ENCODE results near the gene DEFB128. TPM values are rescaled to one million over a fixed set of nuclear protein-coding genes. Genes with fewer than 3 reads are reported as not detected.
A peak's percentile ranks its signal among the peaks of the same experiment; 100 is the strongest.

DEFB128 gene
- total and polyA plus RNA-seq, 2 experiments from 2014 or later = not detected

GRCh38 chr20:214383-214782, 24.9 kb upstream of the DEFB128 start (continued):
- TF ChIP-seq, protein P1, sequence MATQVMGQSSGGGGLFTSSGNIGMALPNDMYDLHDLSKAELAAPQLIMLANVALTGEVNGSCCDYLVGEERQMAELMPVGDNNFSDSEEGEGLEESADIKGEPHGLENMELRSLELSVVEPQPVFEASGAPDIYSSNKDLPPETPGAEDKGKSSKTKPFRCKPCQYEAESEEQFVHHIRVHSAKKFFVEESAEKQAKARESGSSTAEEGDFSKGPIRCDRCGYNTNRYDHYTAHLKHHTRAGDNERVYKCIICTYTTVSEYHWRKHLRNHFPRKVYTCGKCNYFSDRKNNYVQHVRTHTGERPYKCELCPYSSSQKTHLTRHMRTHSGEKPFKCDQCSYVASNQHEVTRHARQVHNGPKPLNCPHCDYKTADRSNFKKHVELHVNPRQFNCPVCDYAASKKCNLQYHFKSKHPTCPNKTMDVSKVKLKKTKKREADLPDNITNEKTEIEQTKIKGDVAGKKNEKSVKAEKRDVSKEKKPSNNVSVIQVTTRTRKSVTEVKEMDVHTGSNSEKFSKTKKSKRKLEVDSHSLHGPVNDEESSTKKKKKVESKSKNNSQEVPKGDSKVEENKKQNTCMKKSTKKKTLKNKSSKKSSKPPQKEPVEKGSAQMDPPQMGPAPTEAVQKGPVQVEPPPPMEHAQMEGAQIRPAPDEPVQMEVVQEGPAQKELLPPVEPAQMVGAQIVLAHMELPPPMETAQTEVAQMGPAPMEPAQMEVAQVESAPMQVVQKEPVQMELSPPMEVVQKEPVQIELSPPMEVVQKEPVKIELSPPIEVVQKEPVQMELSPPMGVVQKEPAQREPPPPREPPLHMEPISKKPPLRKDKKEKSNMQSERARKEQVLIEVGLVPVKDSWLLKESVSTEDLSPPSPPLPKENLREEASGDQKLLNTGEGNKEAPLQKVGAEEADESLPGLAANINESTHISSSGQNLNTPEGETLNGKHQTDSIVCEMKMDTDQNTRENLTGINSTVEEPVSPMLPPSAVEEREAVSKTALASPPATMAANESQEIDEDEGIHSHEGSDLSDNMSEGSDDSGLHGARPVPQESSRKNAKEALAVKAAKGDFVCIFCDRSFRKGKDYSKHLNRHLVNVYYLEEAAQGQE (IDR thresholded peaks at IDR 0.05; ENCODE audit: unreplicated experiment) = no peak
- TF ChIP-seq, protein P2, sequence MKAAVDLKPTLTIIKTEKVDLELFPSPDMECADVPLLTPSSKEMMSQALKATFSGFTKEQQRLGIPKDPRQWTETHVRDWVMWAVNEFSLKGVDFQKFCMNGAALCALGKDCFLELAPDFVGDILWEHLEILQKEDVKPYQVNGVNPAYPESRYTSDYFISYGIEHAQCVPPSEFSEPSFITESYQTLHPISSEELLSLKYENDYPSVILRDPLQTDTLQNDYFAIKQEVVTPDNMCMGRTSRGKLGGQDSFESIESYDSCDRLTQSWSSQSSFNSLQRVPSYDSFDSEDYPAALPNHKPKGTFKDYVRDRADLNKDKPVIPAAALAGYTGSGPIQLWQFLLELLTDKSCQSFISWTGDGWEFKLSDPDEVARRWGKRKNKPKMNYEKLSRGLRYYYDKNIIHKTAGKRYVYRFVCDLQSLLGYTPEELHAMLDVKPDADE (IDR thresholded peaks at IDR 0.05) = no peak
- TF ChIP-seq EZH2phosphoT487 (IDR thresholded peaks at IDR 0.05; ENCODE audit: unreplicated experiment) (no peak), STAT1 (IDR thresholded peaks at IDR 0.05; ENCODE audit: unreplicated experiment) (no peak), CTCF (conservative IDR thresholded peaks at IDR 0.05; ENCODE audit: low read depth in 2 of 2) (no peak), CREB1 (CRISPR knock-in tag; IDR thresholded peaks at IDR 0.05; ENCODE audit: low read depth) (no peak), JUNB (IDR thresholded peaks at IDR 0.05; ENCODE audit: unreplicated experiment) (no peak)

GRCh38 chr20:210809-211502, 21.4 kb upstream of the DEFB128 start:
- no peaks in the 10 kb centered on the region for H3K36me3 Mint-ChIP-seq (ENCODE audit: low read depth)
- no peak overlapping the region for H3K27ac Mint-ChIP-seq
- no peak overlapping the region for H3K4me3 Mint-ChIP-seq
- Histone ChIP-seq H3K79me2 (replicated peaks; ENCODE audit: insufficient read depth) (no peaks in the 10 kb centered on the region), H3K36me3 (ENCODE audit: insufficient read depth) (no peaks in the 10 kb centered on the region), H3K4me1 (ENCODE audit: insufficient read depth) (no peaks in the 10 kb centered on the region), H3F3A (replicated peaks; ENCODE audit: low read depth) (no peaks in the 10 kb centered on the region), H4K20me1 (replicated peaks; ENCODE audit: insufficient read depth) (no peaks in the 10 kb centered on the region; the same call in 1 of the 2 replicates), H3K27me3 (ENCODE audit: insufficient read depth) (peaks cover 56% of the 10 kb centered on the region), H3K4me2 (no peak overlapping the region), H3K9me2 (ENCODE audit: insufficient read depth) (no peaks in the 10 kb centered on the region), H3K4me3 (no peak overlapping the region), H3K27ac (ENCODE audit: low read depth) (no peak overlapping the region), H2AFZ (no peak overlapping the region)
- no peaks in the 10 kb centered on the region for H3K4me1 Mint-ChIP-seq
- ATAC-seq = peak; percentile 75
- no peaks in the 10 kb centered on the region for H3K27me3 Mint-ChIP-seq (ENCODE audit: insufficient read depth, low read depth, poor library complexity)
- H3K9me3 Mint-ChIP-seq = no peaks in the 10 kb centered on the region
- DNase-seq (ENCODE audit: low spot score) = no peak
- TF ChIP-seq ZNF114 (CRISPR knock-in tag; IDR thresholded peaks at IDR 0.05) (no peak), EZH2phosphoT487 (IDR thresholded peaks at IDR 0.05; ENCODE audit: unreplicated experiment) (no peak), CTCF (conservative IDR thresholded peaks at IDR 0.05; ENCODE audit: low read depth in 2 of 2) (no peak), STAT1 (IDR thresholded peaks at IDR 0.05; ENCODE audit: unreplicated experiment) (no peak), CREB1 (CRISPR knock-in tag; IDR thresholded peaks at IDR 0.05; ENCODE audit: low read depth) (no peak), NANOG (IDR thresholded peaks at IDR 0.05; ENCODE audit: borderline replicate concordance) (no peak)
- TF ChIP-seq, protein P2 (IDR thresholded peaks at IDR 0.05) = no peak

Measured in GM23338 (cell line).